H1 (cell line): ENCODE measurements around the gene CDH22. TPM values are rescaled to one million over a fixed set of nuclear protein-coding genes. Genes with fewer than 3 reads are reported as not detected.

Experiments
- CTCF ChIA-PET: fragments of 300-600 bp; sonication (Branson Sonifier 250); formaldehyde crosslinking; loops from one replicate; lab custom pipeline; 2021; ENCODE audit not compliant: partially characterized antibody; lab: Charles Lee
- POLR2A ChIA-PET: fragments of 300-600 bp; sonication (Branson Sonifier 250); formaldehyde crosslinking; loops from one replicate; lab custom pipeline; 2021; ENCODE audit warnings: inconsistent platforms; ENCODE audit not compliant: partially characterized antibody; lab: Charles Lee
- DNase-seq, 2 experiments: peaks; one replicate each; pipeline versions ENCODE4 v3.0.0 to v3.0.0-alpha.2; 2010 to 2022; ENCODE audit warnings: low spot score in 2 of 2, low read depth in 1 of 2, mixed read lengths in 1 of 2
- FAIRE-seq: peaks from 2 replicates; lab custom pipeline; 2011; peaks lifted over from hg19 to GRCh38; lab: Jason Lieb, UNC
- H2AFZ ChIP-seq: 2 replicates; pipeline ENCODE4 v1.8.1; 2012; ENCODE audit warnings: low read length, inconsistent platforms
- H2AK5ac ChIP-seq: 2 replicates; pipeline ENCODE4 v1.6.1; 2013; ENCODE audit warnings: low read depth, low read length
- H2BK120ac ChIP-seq: replicated peaks from 2 replicates; pipeline ENCODE3; 2013; ENCODE audit warnings: low read depth, low read length, inconsistent platforms
- H2BK12ac ChIP-seq: 2 replicates; pipeline ENCODE4 v1.6.1; 2013; ENCODE audit warnings: low read depth, low read length
- H2BK15ac ChIP-seq: 2 replicates; pipeline ENCODE4 v1.6.1; 2013; ENCODE audit warnings: low read length
- H2BK20ac ChIP-seq: 2 replicates; pipeline ENCODE4 v1.6.1; 2013; ENCODE audit warnings: low read length
- H2BK5ac ChIP-seq: 2 replicates; pipeline ENCODE4 v1.6.1; 2013; ENCODE audit warnings: low read depth, low read length
- H3K14ac ChIP-seq: 2 replicates; pipeline ENCODE4 v1.6.1; 2013; ENCODE audit warnings: inconsistent platforms; ENCODE audit not compliant: insufficient read length
- H3K18ac ChIP-seq: 2 replicates; pipeline ENCODE4 v1.6.1; 2013; ENCODE audit warnings: low read length; ENCODE audit errors: extremely low read depth
- H3K23ac ChIP-seq: 2 replicates; pipeline ENCODE4 v1.6.1; 2013; ENCODE audit warnings: inconsistent platforms; ENCODE audit not compliant: insufficient read length
- H3K23me2 ChIP-seq: 2 replicates; pipeline ENCODE4 v1.6.1; 2013; ENCODE audit warnings: low read depth, low read length
- H3K27ac ChIP-seq: 2 replicates; pipeline ENCODE4 v1.6.1; 2011; ENCODE audit warnings: low read depth, low read length, inconsistent platforms
- H3K27me3 ChIP-seq, 4 experiments: replicated peaks in 1 of 4; 1 replicate in 1 of 4; 2 replicates in 3 of 4; pipeline versions ENCODE4 v1.6.1 to v1.8.1; 2011 to 2013; ENCODE audit warnings: low read length in 3 of 4, mild to moderate bottlenecking in 3 of 4, inconsistent platforms in 2 of 4, mixed read lengths in 2 of 4, moderate library complexity in 1 of 4; ENCODE audit not compliant: control insufficient read depth in 3 of 4, insufficient read depth in 3 of 4; ENCODE audit errors: extremely low read depth in 1 of 4
- H3K36me3 ChIP-seq, 4 experiments: 2 replicates each; pipeline versions ENCODE4 v1.6.1 to v1.8.1; 2011 to 2013; ENCODE audit warnings: mild to moderate bottlenecking in 4 of 4, low read length in 3 of 4, moderate library complexity in 2 of 4, control low read depth in 1 of 4, inconsistent platforms in 1 of 4; ENCODE audit not compliant: insufficient read depth in 4 of 4, control insufficient read depth in 2 of 4
- H3K4ac ChIP-seq: replicated peaks from 2 replicates; pipeline ENCODE3; 2013; ENCODE audit warnings: low read length, low read depth, mixed read lengths, inconsistent platforms; ENCODE audit not compliant: insufficient read length
- H3K4me1 ChIP-seq, 4 experiments: replicated peaks in 1 of 4; 1 replicate in 1 of 4; 2 replicates in 3 of 4; pipeline versions ENCODE4 v1.6.1 to v1.8.1; 2011 to 2013; ENCODE audit warnings: low read length in 3 of 4, inconsistent platforms in 2 of 4, mixed read lengths in 1 of 4; ENCODE audit not compliant: insufficient read depth in 4 of 4, control insufficient read depth in 3 of 4
- H3K4me2 ChIP-seq, 2 experiments: 2 replicates each; pipeline versions ENCODE4 v1.6.1 to v1.8.1; 2011 to 2013; ENCODE audit warnings: low read depth in 2 of 2, low read length in 2 of 2, control low read depth in 1 of 2, inconsistent platforms in 1 of 2, mild to moderate bottlenecking in 1 of 2; ENCODE audit not compliant: insufficient read depth in 1 of 2
- H3K4me3 ChIP-seq, 4 experiments: fragments of 200-600, 300-600 bp in 1 of 4; sonication (generic), shearing (Covaris generic), sonication (Bioruptor Twin) in 1 of 4; 2 replicates each; pipeline versions ENCODE4 v1.5.1 to v1.8.1; 2011 to 2016; ENCODE audit warnings: low read length in 4 of 4, low read depth in 3 of 4, control low read depth in 2 of 4, inconsistent platforms in 2 of 4, mild to moderate bottlenecking in 2 of 4, mixed read lengths in 1 of 4, moderate library complexity in 1 of 4; ENCODE audit not compliant: insufficient read depth in 2 of 4; ENCODE audit errors: extremely low read depth in 1 of 4
- H3K56ac ChIP-seq: replicated peaks from 2 replicates; pipeline ENCODE3; 2013; ENCODE audit warnings: low read depth, mild to moderate bottlenecking, mixed read lengths, low read length, inconsistent platforms; ENCODE audit not compliant: insufficient read length
- H3K79me1 ChIP-seq: 2 replicates; pipeline ENCODE4 v1.6.1; 2013; ENCODE audit warnings: low read depth, low read length, control low read depth
- H3K79me2 ChIP-seq, 2 experiments: 2 replicates each; pipeline versions ENCODE4 v1.6.1 to v1.8.1; 2012 to 2013; ENCODE audit warnings: low read length in 2 of 2, mild to moderate bottlenecking in 2 of 2, inconsistent platforms in 1 of 2; ENCODE audit not compliant: insufficient read depth in 2 of 2, control insufficient read depth in 1 of 2
- H3K9ac ChIP-seq, 4 experiments: replicated peaks in 1 of 4; 1 replicate in 1 of 4; 2 replicates in 3 of 4; pipeline versions ENCODE4 v1.6.1 to v1.8.1; 2011 to 2013; ENCODE audit warnings: low read depth in 3 of 4, low read length in 3 of 4, control low read depth in 2 of 4, mild to moderate bottlenecking in 2 of 4, moderate library complexity in 2 of 4, inconsistent platforms in 1 of 4; ENCODE audit errors: extremely low read depth in 1 of 4
- H3K9me3 ChIP-seq, 2 experiments: 2 replicates each; pipeline versions ENCODE4 v1.6.1 to v1.8.1; 2012 to 2013; ENCODE audit warnings: mild to moderate bottlenecking in 2 of 2, moderate library complexity in 2 of 2, control low read depth in 1 of 2, inconsistent platforms in 1 of 2, low read depth in 1 of 2, low read length in 1 of 2, mixed read lengths in 1 of 2; ENCODE audit not compliant: insufficient read depth in 2 of 2
- H4K20me1 ChIP-seq, 2 experiments: replicated peaks in 1 of 2; 2 replicates each; pipeline versions ENCODE3 to v1.8.1; 2011 to 2013; ENCODE audit warnings: inconsistent platforms in 2 of 2, low read length in 2 of 2, mild to moderate bottlenecking in 1 of 2; ENCODE audit not compliant: insufficient read depth in 2 of 2, control insufficient read depth in 1 of 2
- H4K5ac ChIP-seq: 2 replicates; pipeline ENCODE4 v1.6.1; 2013; ENCODE audit warnings: low read length, low read depth, mixed read lengths, inconsistent platforms; ENCODE audit not compliant: insufficient read length
- H4K8ac ChIP-seq: 2 replicates; pipeline ENCODE4 v1.8.0; 2013; ENCODE audit warnings: mild to moderate bottlenecking, moderate library complexity, low read length, inconsistent platforms; ENCODE audit not compliant: insufficient read depth; ENCODE audit errors: extremely low read depth
- H4K91ac ChIP-seq: replicated peaks from 2 replicates; pipeline ENCODE3; 2013; ENCODE audit warnings: low read length, mixed read lengths, inconsistent platforms; ENCODE audit not compliant: insufficient read length
- E2F6 ChIP-seq: IDR thresholded peaks from 2 replicates; pipeline ENCODE4 v1.6.1; 2012; ENCODE audit warnings: inconsistent platforms
- JUN ChIP-seq: IDR thresholded peaks from 2 replicates; pipeline ENCODE4 v1.6.1; 2011; ENCODE audit warnings: low read depth, mild to moderate bottlenecking, improper control_type of control experiment, low read length
- MAFK ChIP-seq: IDR thresholded peaks from 2 replicates; pipeline ENCODE4 v1.6.1; 2012; ENCODE audit warnings: low read depth, mild to moderate bottlenecking, improper control_type of control experiment, low read length
- SIRT6 ChIP-seq: IDR thresholded peaks from one replicate; pipeline ENCODE4 v1.7.1; 2012; ENCODE audit warnings: low read length, inconsistent platforms
- SRF ChIP-seq: IDR thresholded peaks from 2 replicates; pipeline ENCODE4 v1.6.1; 2011; ENCODE audit warnings: mild to moderate bottlenecking, low read depth, low read length, moderate library complexity
- WGBS, 2 experiments: shearing (Covaris generic) in 1 of 2; methylation state at CpG; one replicate each; pipeline versions ENCODE4 v1.1.6 to v1.1.7; 2013 to 2015; ENCODE audit warnings: low lambda C conversion rate in 2 of 2, mixed read lengths in 2 of 2, inconsistent platforms in 1 of 2, low coverage in 1 of 2, missing lambda C conversion rate in 1 of 2; ENCODE audit not compliant: insufficient replicate concordance in 2 of 2, insufficient coverage in 1 of 2, insufficient read length in 1 of 2; ENCODE audit errors: extremely low coverage in 1 of 2, missing lambda C conversion rate in 1 of 2; 5-methylcytosine and 5-hydroxymethylcytosine counted together
- polyA plus RNA-seq, 7 experiments: library from polyadenylated mRNA; depleted of rRNA in 3 of 7; stranded (reverse) in 5 of 7; unstranded in 2 of 7; fragments of >200 nt in 5 of 7; fragments of 200-250 nt in 2 of 7; gene quantifications; 1 replicate in 5 of 7; 2 replicates in 1 of 7; 4 replicates in 1 of 7; pipeline versions ENCODE4 v1.2.1 to v1.2.3, GENCODE V29; 2011 to 2013; ENCODE audit warnings: missing spikeins in 2 of 7, mixed read lengths in 2 of 7
- total RNA-seq: library from RNA; stranded (reverse); fragmentation: NEBNext Ultra II Directional; extraction: Animal tissue kit (Norgen Biotek cat#: 25700); gene quantifications from 2 replicates; pipeline ENCODE4 v1.2.1, GENCODE V29; 2021

Gene CDH22
- total and polyA plus RNA-seq, 2 of the 8 experiments (the other 6 are each of a cell fraction or from before 2014, with no cell fraction given) = 0.35 to 0.39 TPM

- Histone ChIP-seq H2BK5ac (no peak overlapping the region), H3K4me2 (no peak overlapping the region), H3K79me1 (no peaks in the 10 kb centered on the region), H3K23ac (no peak overlapping the region), H2AFZ (no peak overlapping the region), H3K79me2 (no peaks in the 10 kb centered on the region), H3K14ac (no peak overlapping the region), H3K9me3 (no peaks in the 10 kb centered on the region; a peak in 1 of 4 replicates), H3K4me3 (no peak overlapping the region), H4K5ac (no peak overlapping the region), H4K8ac (no peak overlapping the region), H3K56ac (no peak overlapping the region), H2BK15ac (no peak overlapping the region), H4K91ac (no peak overlapping the region), H3K36me3 (no peaks in the 10 kb centered on the region), H3K18ac (no peak overlapping the region), H3K4me1 (peaks cover 2 to 5% (median 4%) of the 10 kb centered on the region in 4 experiments; a peak in 4 of 7 replicates), H2BK12ac (no peak overlapping the region), H2BK20ac (no peak overlapping the region), H3K27ac (no peak overlapping the region), H2BK120ac (no peak overlapping the region), H3K9ac (no peak overlapping the region), H4K20me1 (peaks cover 2 to 6% of the 10 kb centered on the region in 2 experiments), H3K23me2 (no peaks in the 10 kb centered on the region), H3K4ac (no peak overlapping the region), H3K27me3 (no peaks in the 10 kb centered on the region), H2AK5ac (no peak overlapping the region)
- WGBS, 2 experiments = 88% methylated on average over 5 of the region's 5 CpGs; no CpG with 5 or more reads in 1 of the 2 experiments
- ChIA-PET POLR2A (no interaction called here), CTCF (interaction anchor here (1.0 to 2.2 kb wide), 11 partner anchors 9 to 217 kb away, joined by 3 to 10 read pairs (median 4); no protein-coding TSS in a partner anchor)
- TF ChIP-seq MAFK (no peak), SIRT6 (no peak), JUN (no peak), E2F6 (no peak), SRF (no peak)
- DNase-seq = no peak
- FAIRE-seq = no peak
Observed at GRCh38 chr20:46230106-46230491, 78.2 kb downstream of the CDH22 start.
